HG02588 (cell line): Measurements from ENCODE around the gene VCX3B.
"Not testable (repeated sequence)": the region's sequence is repeated elsewhere in the genome, so short reads cannot be mapped to it uniquely, and the experiment has no call there.

Source experiments
- ATAC-seq: cut with Tn5 transposase; IDR thresholded peaks from one replicate; pipeline ENCODE4 v1.9.1; 2021; ENCODE audit warnings: mild to moderate bottlenecking, moderate library complexity; ENCODE audit not compliant: unreplicated experiment

Gene VCX3B

DNA sequence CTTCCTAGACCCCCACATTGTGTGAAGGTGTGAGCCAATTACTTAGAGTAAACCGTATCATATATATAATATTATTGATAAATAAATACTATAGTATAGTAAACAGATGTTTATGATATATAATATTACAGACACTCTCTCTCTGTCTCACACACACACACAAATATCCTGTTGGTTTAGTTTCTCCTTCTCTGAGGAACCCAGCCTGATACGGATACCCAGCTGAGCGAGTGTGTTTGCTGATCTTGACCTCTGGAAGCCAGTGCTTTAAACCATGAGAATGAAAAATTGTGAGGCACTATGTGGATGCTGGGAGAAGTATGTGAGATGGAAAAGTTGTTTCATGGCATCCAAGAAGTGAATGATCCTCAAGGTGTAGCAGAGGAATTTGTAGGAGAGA is at the start of gene VCX3B:
Gene VCX3B (plus strand): TSS at position 301 of the 400 bp plus-strand sequence. CDS start 621 bp downstream, outside the sequence.
- not testable (repeated sequence) for ATAC-seq

GRCh38 chrX:8418301-8418700 is 46.3 kb upstream of the VCX3B start:
- ATAC-seq: no peak

DNA sequence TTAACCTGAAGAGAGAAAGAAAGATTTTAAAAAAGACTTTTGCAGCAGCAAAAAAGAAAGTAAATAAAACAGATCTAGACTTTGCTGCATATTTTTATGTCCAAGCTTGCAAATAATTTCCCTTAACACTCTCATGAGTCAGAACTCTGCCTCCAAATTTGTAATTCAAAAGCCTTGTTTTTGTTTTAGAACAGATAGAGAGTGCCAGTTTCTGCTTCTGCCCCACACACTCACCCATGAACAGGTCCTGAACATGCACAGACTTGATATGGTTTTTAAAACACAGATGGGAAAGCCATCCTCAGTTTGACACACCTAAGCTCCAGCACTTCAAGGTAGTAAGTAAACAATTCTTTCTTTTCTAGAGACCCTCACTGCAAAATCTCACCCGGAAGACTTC is 39.7 kb upstream of the VCX3B start:
- ATAC-seq: no peak

GRCh38 chrX:8429692-8430249 is 34.9 kb upstream of the VCX3B start:
- ATAC-seq: no peak

DNA sequence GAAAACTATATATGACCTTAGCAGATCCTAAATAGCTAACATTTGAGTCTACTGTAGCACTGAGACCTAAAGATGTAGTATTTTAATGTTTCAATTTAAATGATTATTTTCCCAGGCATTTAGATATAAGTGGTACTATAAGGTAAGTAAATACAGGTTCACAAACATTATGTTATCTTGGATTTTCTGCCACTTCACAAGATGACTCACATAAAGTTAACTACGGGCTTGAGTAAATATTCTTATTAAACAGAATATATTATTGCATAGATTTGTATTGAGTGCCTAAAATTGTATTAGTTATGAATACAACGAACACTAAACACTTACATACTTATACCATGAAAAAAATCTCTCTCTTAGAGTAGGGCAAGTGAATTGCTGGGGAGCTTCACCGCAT is 34.2 kb upstream of the VCX3B start:
- ATAC-seq: no peak

GRCh38 chrX:8432396-8432795 is 32.2 kb upstream of the VCX3B start:
- no peak for ATAC-seq

GRCh38 chrX:8433109-8434062 is 31.2 kb upstream of the VCX3B start:
- ATAC-seq: no peak

DNA sequence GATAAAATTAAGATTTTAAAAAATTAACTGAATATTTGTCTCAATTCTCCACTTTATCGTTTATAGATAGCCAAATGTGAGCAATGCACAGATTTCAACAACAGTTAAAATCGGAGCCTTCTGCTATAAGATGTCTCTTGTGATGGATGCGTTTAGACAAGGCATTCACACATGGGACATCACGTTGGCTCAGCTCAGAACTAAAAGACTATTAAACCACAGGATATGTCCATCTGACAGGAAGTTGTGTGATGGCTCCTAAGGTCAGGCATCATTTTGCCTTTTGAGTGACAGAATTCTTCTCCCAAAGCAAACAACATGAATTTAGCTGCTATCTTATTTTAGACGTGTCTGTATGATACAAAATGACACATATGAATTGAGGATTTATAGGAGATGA is 17.3 kb upstream of the VCX3B start:
- ATAC-seq: no peak

DNA sequence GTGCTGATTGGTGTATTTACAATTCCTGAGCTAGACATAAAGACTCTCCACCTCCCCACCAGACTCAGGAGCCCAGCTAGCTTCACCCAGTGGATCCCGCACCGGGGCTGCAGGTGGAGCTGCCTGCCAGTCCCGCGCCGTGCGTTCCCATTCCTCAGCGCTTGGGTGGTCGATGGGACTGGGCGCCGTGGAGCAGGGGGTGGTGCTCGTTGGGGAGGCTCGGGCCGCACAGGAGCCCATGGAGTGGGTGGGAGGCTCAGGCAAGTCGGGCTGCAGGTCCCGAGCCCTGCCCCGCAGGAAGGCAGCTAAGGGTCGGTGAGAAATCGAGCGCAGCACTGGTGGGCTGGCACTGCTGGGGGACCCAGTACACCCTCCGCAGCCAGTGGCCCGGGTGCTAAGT is 12.3 kb upstream of the VCX3B start:
- ATAC-seq: not testable (repeated sequence)

- no peak for ATAC-seq
These were observed 11.0 kb upstream of the VCX3B start for GRCh38 chrX:8453611-8454010.

DNA sequence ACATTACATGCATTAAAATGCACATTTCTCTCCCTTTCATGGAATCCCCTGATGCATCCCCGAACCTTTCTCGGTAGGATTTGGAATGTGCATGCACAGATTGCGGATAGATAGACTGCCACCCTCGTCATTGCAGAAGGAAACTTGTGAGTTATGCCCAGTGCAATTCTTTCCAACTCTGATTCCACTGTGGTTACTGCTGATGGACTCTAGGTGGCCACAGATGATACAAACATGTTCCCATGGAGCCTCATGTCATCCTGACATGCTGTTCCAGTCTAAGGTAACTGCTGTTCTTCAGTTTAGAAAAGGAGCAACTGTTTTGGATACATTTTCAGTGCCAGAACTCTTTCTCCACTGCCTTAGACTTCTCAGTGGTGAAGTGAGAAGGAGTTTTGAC is 9.1 kb upstream of the VCX3B start:
- ATAC-seq: no peak

DNA sequence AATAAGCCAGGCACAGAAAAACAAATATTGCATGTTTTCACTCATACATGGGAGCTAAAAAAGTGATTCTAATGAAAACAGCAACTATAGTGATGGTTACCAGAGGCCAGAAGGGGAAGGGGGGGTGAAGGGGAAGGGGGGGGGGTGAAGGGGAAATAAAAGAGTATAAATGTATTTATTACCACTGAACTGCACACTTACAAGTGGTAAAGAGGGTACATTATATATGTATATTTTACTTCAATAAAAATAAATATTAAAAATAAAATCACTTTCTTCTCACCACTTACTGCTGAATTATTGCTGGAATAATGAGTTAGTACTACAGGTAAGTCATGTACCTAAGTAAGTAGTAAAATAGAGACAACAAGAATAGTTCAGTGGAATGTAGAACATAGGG is 2.1 kb upstream of the VCX3B start:
- no peak for ATAC-seq

DNA sequence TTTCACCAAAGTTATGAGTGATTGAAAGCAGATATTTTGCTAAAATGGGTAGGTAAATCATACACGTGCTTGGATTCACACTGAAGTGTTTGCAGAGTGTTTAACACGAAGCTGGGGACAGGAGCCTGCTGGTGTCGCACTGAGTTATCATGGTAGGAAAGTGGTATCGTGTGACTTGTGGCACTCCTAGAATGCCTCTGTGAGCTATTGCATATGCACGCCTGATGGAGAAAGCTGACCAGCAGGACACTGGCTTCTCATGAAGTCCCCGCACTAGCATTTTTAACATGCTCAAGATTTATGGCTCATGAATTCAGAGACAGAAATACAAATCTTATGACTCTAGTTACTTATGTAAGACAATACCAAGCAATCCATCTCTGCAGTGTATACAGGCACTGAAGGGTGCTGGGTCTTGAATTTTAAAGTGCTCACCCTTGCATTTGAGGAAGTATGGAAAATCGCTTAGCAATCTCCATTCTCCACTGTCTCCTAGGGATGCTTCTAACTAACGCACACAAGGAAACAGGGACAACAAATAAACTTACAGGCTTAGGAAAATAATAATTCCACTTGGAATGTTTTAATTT is 19.8 kb downstream of the VCX3B start:
- ATAC-seq: no peak

GRCh38 chrX:8495036-8495435 is 30.4 kb downstream of the VCX3B start:
- not testable (repeated sequence) for ATAC-seq

GRCh38 chrX:8500203-8500602 is 35.6 kb downstream of the VCX3B start:
- ATAC-seq: no peak

DNA sequence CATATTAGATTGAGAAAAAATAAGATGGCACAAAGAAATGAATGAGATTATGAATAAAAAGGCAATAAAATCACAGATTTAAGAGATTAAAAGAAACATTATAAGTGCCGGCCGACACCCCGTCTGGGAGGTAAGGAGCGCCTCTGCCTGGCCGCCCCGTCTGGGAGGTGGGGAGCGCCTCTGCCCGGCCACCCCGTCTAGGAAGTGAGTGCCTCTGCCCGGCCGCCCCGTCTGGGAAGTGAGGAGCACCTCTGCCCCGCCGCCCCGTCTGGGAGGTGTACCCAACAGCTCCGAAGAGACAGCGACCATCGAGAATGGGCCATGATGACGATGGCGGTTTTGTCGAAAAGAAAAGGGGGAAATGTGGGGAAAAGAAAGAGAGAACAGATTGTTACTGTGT is 37.5 kb downstream of the VCX3B start:
- not testable (repeated sequence) for ATAC-seq

DNA sequence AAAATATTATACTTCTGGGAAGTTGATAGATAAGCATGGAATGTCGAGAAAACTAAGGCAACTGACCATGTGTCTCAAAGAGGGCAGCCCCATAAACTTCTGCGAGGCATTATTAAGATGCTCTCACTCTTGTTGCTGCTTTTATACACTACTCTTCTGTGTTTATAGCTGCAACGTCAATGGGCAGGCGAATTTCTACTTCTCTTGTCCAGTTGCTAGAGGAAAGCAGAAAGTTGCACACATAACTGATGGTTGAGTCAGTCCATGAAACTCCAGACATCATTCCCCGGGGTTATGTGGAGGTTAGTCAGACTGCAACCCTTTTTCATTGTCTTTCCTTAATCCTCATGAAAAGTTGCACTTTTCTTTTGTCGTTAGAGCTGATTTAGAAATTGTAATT is 39.8 kb downstream of the VCX3B start:
- no peak for ATAC-seq
